Heart right ventricle (tissue), 16 donors: Measurements from ENCODE around the gene USF1. TPM values are rescaled to one million over a fixed set of nuclear protein-coding genes. Genes with fewer than 3 reads are reported as not detected.
A peak's percentile ranks its signal among the peaks of the same experiment; 100 is the strongest.
"Not testable (repeated sequence)": the region's sequence is repeated elsewhere in the genome, so short reads cannot be mapped to it uniquely, and the experiment has no call there.

ENCODE experiments used
- ATAC-seq, 8 donors: fragments of 200-7000 bp; cut with Tn5 transposase; one replicate each; pipeline ENCODE4 v1.9.1; 2020; ENCODE audit warnings: mild to moderate bottlenecking in 8 of 8, moderate library complexity in 8 of 8, moderate number of reproducible peaks in 1 of 8
- DNase-seq, 2 donors: peaks; one replicate each; pipeline ENCODE4 v3.0.0-alpha.2; 2020
- H3K27ac ChIP-seq, 10 donors: fragments of 200-600 bp; sonication (generic) in 2 of 10; one replicate each; pipeline versions ENCODE4 v1.5.0 to v1.8.0; 2020 to 2022; ENCODE audit warnings: mild to moderate bottlenecking in 3 of 10
- H3K27me3 ChIP-seq, 7 donors: fragments of 200-600 bp; one replicate each; pipeline ENCODE4 v1.8.0; 2021 to 2022; ENCODE audit warnings: mild to moderate bottlenecking in 2 of 7
- H3K36me3 ChIP-seq, 9 donors: fragments of 200-600 bp; sonication (generic) in 1 of 9; one replicate each; pipeline versions ENCODE4 v1.5.0 to v1.8.0; 2020 to 2022; ENCODE audit warnings: mild to moderate bottlenecking in 2 of 9
- H3K4me1 ChIP-seq, 9 donors: fragments of 200-600 bp; sonication (generic) in 1 of 9; one replicate each; pipeline versions ENCODE4 v1.5.0 to v1.8.0; 2020 to 2022; ENCODE audit warnings: mild to moderate bottlenecking in 4 of 9
- H3K4me3 ChIP-seq, 10 donors: fragments of 200-600 bp; sonication (generic) in 2 of 10; one replicate each; pipeline versions ENCODE4 v1.5.0 to v1.8.0; 2020 to 2022; ENCODE audit warnings: mild to moderate bottlenecking in 7 of 10, moderate library complexity in 2 of 10
- H3K9me3 ChIP-seq, 11 donors: fragments of 200-600 bp in 10 of 11; sonication (generic) in 2 of 11; one replicate each; pipeline versions ENCODE4 v1.5.0 to v1.8.0; 2013 to 2022; ENCODE audit warnings: mild to moderate bottlenecking in 2 of 11, control low read depth in 1 of 11, moderate library complexity in 1 of 11
- WGBS, 2 donors: extraction: QIAGEN DNeasy Blood & Tissue Kit; methylation state at CpG; one replicate each; pipeline ENCODE4 v1.1.7; 2013; ENCODE audit warnings: inconsistent platforms in 1 of 2; 5-methylcytosine and 5-hydroxymethylcytosine counted together
- intact Hi-C, 10 donors: fragments of 100-400 bp; cut with DNase I; formaldehyde crosslinking; loops; one replicate each; pipeline versions ENCODE4 v1.11.1 to v1.14.2; 2022
- polyA plus RNA-seq, 2 donors: library from polyadenylated mRNA; stranded (reverse); fragments of 200-250 nt; gene quantifications; one replicate each; pipeline ENCODE4 v1.2.3, GENCODE V29; 2013
- total RNA-seq, 10 donors: library from RNA; stranded (reverse); fragmentation: NEBNext Ultra II Directional in 3 of 10; extraction: Animal tissue kit (Norgen Biotek cat#: 25700) in 3 of 10; gene quantifications; one replicate each; pipeline versions ENCODE4 v1.2.1 to v1.2.4, GENCODE V29; 2021 to 2023
- TF ChIP-seq, protein P1 (sequence below), 9 donors: fragments of 200-600 bp; sonication (generic) in 2 of 9; IDR thresholded peaks; one replicate each; pipeline versions ENCODE4 v1.5.0 to v1.8.0; 2021 to 2022; ENCODE audit warnings: antibody characterized with exemption in 9 of 9, mild to moderate bottlenecking in 5 of 9, moderate library complexity in 1 of 9
- donor health status: Arrhythmogenic right ventricular cardiomyopathy.
- donor health status: ischemic (EF 13 %, LVEDD 7.1; RV severe dilation, severe dysfunction).
- donor health status: healthy with polysubstance abuse.
- donor health status: DM: no; HTN: yes; CAD: no.
- donor health status: DM: no; HTN: no; CAD: no.
- donor health status: ischemic (EF 25% LVEDD 6.9; RV normal size, moderate dysfunction).
- donor health status: ischemic (EF 25% LVEDD 5.7; RV mildly dilated, moderate dysfunction).
- donor health status: healthy.
- donor health status: DM: yes; HTN: yes; CAD: no.
- donor health status: Ischemic cardiomyopathy.
- donor health status: ischemic (EF 35%, LVEDD 5.7; RV mildly dilated, moderate dysfunction).
- donor health status: nonischemic (EF 11% LVEDD 7.7; RV severe dilation, severe dysfunction).
- donor health status: DM: yes; HTN: yes; CAD: no.
- donor health status: PGD.
- donor health status: ischemic (EF 29% LVEDD 5.4; RV normal size, mild dysfunction).
- donor health status: nonischemic (EF 23%, LVEDD 6.1; RV moderate dilation, normal function).

USF1 gene
- total and polyA plus RNA-seq, 12 donors = 23.7 to 55.1 (median 29.9) TPM

DNA sequence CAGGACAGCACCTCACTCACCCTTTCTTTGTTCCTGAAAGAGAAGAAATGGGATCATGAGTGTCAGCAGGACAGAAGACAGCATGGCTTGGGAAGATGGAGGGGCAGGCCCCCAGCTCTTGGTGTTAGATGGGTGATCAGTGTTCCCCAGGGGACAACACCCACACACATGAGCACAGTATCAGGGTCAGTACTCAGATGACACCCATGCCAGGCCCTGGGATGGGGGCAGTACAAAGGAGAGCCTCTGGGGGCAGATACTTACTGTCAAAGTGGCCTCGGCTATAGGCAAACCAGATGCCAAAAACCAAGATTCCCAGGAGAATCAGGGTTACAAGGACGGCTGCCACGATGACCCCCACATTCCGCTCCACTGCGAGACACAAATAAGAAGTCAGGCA is 46.4 kb downstream of the USF1 start:
- H3K27me3 ChIP-seq = no peaks in the 10 kb centered on the region
- H3K36me3 ChIP-seq = peaks cover 0 to 34% (median 11%) of the 10 kb centered on the region in 9 donors
- intact Hi-C loops = loop anchor here in 9 of 10 donors (5.0 to 10.0 kb wide), 5 partner anchors 43 to 138 kb away; partner anchors contain the start of genes DEDD (in 3 of the 9), KLHDC9 (in 3 of the 9) and USF1 (in 2 of the 9)
- no peak overlapping the region for H3K27ac ChIP-seq
- H3K4me1 ChIP-seq = peaks cover 0 to 30% (median 12%) of the 10 kb centered on the region in 9 donors
- DNase-seq = no peak
- TF ChIP-seq, protein P1, sequence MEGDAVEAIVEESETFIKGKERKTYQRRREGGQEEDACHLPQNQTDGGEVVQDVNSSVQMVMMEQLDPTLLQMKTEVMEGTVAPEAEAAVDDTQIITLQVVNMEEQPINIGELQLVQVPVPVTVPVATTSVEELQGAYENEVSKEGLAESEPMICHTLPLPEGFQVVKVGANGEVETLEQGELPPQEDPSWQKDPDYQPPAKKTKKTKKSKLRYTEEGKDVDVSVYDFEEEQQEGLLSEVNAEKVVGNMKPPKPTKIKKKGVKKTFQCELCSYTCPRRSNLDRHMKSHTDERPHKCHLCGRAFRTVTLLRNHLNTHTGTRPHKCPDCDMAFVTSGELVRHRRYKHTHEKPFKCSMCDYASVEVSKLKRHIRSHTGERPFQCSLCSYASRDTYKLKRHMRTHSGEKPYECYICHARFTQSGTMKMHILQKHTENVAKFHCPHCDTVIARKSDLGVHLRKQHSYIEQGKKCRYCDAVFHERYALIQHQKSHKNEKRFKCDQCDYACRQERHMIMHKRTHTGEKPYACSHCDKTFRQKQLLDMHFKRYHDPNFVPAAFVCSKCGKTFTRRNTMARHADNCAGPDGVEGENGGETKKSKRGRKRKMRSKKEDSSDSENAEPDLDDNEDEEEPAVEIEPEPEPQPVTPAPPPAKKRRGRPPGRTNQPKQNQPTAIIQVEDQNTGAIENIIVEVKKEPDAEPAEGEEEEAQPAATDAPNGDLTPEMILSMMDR (IDR thresholded peaks at IDR 0.05) = no peak
- no peak for ATAC-seq
- no peak overlapping the region for H3K4me3 ChIP-seq
- H3K9me3 ChIP-seq = no peaks in the 10 kb centered on the region
- WGBS, 2 donors = 83 to 88% methylated on average over 5 of the region's 5 CpGs

DNA sequence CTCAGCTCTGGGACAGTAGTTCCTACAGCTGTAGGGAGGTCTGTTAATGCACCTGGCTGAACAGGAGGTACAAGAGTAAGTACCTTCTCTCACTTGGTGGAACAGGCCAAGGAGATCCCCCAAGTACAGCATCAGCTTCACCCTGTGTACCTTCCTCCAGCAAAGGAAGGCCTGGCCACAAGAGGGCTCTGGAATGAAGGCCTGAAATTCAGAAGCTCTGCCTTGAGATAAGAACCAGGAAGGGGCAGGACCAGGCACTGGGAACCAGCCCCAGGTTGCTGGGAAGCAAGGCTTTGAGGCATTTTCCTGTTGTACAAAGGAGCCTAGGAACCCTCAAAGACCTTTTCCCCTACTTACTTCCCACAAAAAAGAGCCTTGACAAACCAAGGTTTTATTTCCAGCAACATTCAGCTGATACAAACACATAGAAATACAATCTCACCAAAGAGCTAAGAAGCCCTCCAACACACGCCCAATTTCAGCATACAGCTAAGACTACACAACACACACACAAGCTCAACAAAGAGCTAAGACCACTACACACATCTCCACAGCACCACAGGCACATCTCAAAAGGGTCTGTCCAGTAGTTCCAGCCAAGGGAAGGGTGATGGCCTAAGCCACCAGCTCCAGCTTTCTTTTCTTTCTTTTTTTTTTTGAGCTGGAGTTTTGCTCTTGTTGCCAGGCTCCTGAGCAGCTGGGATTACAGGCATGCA is 48.3 kb downstream of the USF1 start:
- DNase-seq (peak; percentile 45 to 83), ATAC-seq (peak; percentile 89 to 95 (median 92))
- Histone ChIP-seq H3K9me3 (no peaks in the 10 kb centered on the region), H3K4me1 (peaks cover 0 to 30% (median 12%) of the 10 kb centered on the region in 9 donors), H3K27ac (peak overlapping the region in 9 of 10 donors; percentile 47 to 82 (median 75)), H3K27me3 (no peaks in the 10 kb centered on the region), H3K4me3 (no peak overlapping the region), H3K36me3 (peaks cover 0 to 34% (median 11%) of the 10 kb centered on the region in 9 donors)
- TF ChIP-seq, protein P1 (IDR thresholded peaks at IDR 0.05) = peak; percentile 43 to 83 (median 68)
- 63 to 73% methylated on average over 1 of the region's 1 CpG for WGBS, 2 donors
- intact Hi-C loops = loop anchor here in 9 of 10 donors (1.0 to 10.0 kb wide), 10 partner anchors 45 to 140 kb away; partner anchors contain the start of genes KLHDC9 (in 5 of the 9), DEDD (in 3 of the 9) and USF1 (in 3 of the 9)

DNA sequence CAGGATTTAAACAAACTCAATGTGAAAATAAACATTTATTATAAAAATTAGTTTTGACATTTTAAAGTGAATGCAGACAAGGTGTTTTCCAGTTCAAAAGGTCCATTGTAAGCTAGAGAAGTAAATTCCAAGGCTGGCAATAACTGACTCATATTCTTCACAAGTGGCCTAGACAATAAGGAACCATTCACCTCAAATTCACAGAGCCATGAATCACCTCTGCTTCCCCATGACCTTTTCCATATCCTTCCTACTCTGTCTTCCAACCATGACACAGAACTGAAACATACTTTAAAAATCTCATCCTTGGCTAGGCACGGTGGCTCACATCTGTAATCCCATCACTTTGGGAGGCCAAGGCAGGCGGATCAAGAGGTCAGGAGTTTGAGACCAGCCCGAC is 49.6 kb downstream of the USF1 start:
- Histone ChIP-seq H3K4me3 (no peak overlapping the region), H3K9me3 (no peaks in the 10 kb centered on the region), H3K27me3 (no peaks in the 10 kb centered on the region), H3K27ac (peak overlapping the region in 1 of 10 donors; percentile 51), H3K4me1 (peaks cover 0 to 22% (median 10%) of the 10 kb centered on the region in 9 donors), H3K36me3 (peaks cover 0 to 33% (median 11%) of the 10 kb centered on the region in 9 donors)
- intact Hi-C loops = loop anchor here in 9 of 10 donors (2.0 to 10.0 kb wide), 7 partner anchors 46 to 141 kb away; partner anchors contain the start of genes KLHDC9 (in 5 of the 9), DEDD (in 3 of the 9) and USF1 (in 2 of the 9)
- 90 to 91% methylated on average over 3 of the region's 3 CpGs for WGBS, 2 donors
- TF ChIP-seq, protein P1 (IDR thresholded peaks at IDR 0.05) = no peak
- ATAC-seq (peak in 1 of 8 donors; percentile 38), DNase-seq (no peak)

DNA sequence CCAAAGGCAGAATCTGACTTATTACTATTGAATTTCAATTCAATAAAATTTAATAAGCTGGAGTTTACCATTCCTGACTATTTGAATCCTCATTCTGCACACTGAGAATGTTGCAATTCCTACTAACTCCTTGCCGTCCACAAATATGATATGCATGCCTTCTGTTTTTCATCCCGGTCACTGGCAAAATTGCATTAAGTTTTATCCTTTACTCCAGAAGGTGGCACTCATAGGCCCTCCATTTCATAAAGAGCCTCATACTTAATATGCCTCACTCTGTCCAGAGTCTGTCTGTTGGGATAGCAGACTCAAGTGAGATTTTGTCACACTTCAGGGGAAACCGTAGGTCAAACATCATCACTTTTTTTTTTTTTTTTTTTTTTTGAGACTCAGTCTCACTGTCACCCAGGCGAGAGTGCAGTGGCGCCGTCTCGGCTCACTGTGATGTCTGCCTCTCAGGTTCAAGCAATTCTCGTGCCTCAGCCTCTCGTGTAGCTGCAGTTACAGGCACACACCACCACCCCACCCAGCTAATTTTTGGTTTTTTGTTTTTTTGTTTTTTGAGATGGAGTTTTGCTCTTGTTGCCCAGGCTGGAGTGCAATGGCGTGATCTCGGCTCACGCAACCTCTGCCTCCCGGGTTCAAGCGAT is 52.1 kb downstream of the USF1 start:
- Histone ChIP-seq H3K27ac (no peak overlapping the region), H3K4me3 (no peak overlapping the region), H3K4me1 (peaks cover 0 to 28% (median 12%) of the 10 kb centered on the region in 9 donors), H3K27me3 (no peaks in the 10 kb centered on the region), H3K36me3 (peaks cover 0 to 8% (median 0%) of the 10 kb centered on the region in 9 donors), H3K9me3 (no peaks in the 10 kb centered on the region)
- WGBS, 2 donors = 75% methylated on average over 14 of the region's 14 CpGs
- TF ChIP-seq, protein P1 (IDR thresholded peaks at IDR 0.05) = peak in 7 of 9 donors; percentile 26 to 58 (median 37)
- intact Hi-C loops = loop anchor here in 4 of 10 donors (5.0 to 10.0 kb wide), 5 partner anchors 51 to 156 kb away; partner anchors contain the start of genes DEDD (in 3 of the 4), USF1 (in 2 of the 4) and KLHDC9 (in 1 of the 4)
- DNase-seq (no peak), ATAC-seq (peak in 4 of 8 donors; percentile 42 to 48 (median 46))

DNA sequence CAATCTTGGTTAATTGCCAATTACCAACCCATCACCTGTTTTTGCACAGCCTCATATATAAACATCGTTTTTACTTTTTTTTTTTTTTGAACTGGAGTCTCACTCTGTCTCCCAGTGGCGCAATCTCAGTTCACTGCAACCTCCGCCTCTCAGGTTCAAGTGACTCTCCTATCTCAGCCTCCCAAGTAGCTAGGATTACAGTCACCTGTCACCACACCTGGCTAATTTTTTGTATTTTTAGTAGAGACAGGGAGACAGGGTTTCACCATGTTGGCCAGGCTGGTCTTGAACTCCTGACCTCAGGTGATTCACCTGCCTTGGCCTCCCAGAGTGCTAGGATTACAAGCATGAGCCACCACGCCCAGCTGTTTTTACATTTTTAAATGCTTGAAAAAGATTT is 53.7 kb downstream of the USF1 start:
- not testable (repeated sequence) for H3K4me3 ChIP-seq, H3K36me3 ChIP-seq, H3K27ac ChIP-seq, H3K9me3 ChIP-seq, H3K27me3 ChIP-seq, DNase-seq, ATAC-seq
- WGBS, 2 donors = 90 to 98% methylated on average over 4 of the region's 4 CpGs
- intact Hi-C loops = loop anchor here in 4 of 10 donors (5.0 to 10.0 kb wide), 5 partner anchors 53 to 155 kb away; partner anchors contain the start of genes DEDD (in 3 of the 4), USF1 (in 2 of the 4) and KLHDC9 (in 1 of the 4)
- H3K4me1 ChIP-seq = peaks cover 0 to 17% (median 4%) of the 10 kb centered on the region in 9 donors
